GM12872 (cell line): Measurements from ENCODE around the gene KRT1.

Experiments used
- TF ChIP-seq, protein P1 (sequence below): IDR thresholded peaks from 3 replicates; pipeline ENCODE4 v1.5.1; 2011; ENCODE audit warnings: low read depth, mild to moderate bottlenecking, low read length, moderate library complexity; ENCODE audit not compliant: insufficient read depth

KRT1 gene

DNA sequence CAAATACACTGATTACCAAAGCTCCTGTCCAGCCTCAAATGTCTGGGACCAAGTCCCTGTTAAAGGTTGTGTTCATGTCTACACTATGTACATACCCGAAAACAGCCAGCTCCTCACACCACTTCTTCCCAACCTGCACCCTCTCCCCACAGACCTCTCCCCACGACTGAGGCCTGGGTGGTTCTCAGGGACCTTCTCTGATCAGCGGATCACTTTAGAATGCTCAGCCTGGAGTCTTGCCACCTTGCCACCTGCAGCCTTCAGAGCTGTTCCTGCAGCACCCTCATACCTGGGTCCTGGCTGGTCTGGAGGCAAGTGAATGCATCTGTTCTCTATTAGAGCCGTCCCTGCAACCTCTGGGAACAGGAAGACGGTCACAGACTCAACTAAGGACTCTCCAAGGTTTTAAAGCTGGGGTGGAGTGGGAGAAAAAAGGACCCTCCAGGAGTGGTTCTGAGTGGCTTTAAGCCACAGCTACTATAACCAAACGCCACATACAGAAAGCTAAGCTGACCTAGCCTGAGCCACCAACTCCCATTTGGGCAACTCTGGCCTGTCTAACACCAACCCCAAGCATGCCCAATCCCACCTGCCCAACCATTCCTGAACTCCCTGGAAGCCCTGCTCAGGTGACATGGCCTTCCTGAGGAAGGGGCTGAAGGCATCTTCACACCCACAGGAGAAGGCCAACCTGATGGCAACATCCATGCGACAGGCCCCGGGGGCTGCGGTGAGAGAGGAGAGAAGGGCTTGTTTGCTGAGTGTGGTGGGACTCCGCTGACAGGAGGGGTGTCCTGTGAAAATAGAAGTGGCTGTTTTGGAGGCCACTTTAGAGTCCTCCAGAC lies 36.8 kb downstream of the KRT1 start:
- TF ChIP-seq, protein P1, sequence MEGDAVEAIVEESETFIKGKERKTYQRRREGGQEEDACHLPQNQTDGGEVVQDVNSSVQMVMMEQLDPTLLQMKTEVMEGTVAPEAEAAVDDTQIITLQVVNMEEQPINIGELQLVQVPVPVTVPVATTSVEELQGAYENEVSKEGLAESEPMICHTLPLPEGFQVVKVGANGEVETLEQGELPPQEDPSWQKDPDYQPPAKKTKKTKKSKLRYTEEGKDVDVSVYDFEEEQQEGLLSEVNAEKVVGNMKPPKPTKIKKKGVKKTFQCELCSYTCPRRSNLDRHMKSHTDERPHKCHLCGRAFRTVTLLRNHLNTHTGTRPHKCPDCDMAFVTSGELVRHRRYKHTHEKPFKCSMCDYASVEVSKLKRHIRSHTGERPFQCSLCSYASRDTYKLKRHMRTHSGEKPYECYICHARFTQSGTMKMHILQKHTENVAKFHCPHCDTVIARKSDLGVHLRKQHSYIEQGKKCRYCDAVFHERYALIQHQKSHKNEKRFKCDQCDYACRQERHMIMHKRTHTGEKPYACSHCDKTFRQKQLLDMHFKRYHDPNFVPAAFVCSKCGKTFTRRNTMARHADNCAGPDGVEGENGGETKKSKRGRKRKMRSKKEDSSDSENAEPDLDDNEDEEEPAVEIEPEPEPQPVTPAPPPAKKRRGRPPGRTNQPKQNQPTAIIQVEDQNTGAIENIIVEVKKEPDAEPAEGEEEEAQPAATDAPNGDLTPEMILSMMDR, result no peak

DNA sequence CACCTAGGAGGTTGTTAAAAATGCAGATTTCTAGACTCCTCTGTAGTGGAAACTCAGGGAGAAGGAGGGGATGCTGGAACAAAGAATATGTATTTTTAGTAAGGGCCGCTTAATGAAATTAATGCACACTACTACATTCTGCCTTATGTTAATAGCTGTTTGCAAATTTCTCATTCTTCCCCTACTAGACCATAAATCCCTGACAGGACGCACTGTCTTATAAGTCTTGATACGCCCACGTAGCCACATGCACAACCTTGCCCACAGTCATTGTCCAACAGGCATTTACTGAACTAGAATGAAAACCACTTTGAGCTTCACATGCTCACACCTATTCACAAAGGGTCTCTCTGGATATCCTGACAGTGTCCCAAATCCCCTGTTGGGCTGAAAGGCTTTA lies 38.7 kb downstream of the KRT1 start:
- TF ChIP-seq, protein P1, result no peak

DNA sequence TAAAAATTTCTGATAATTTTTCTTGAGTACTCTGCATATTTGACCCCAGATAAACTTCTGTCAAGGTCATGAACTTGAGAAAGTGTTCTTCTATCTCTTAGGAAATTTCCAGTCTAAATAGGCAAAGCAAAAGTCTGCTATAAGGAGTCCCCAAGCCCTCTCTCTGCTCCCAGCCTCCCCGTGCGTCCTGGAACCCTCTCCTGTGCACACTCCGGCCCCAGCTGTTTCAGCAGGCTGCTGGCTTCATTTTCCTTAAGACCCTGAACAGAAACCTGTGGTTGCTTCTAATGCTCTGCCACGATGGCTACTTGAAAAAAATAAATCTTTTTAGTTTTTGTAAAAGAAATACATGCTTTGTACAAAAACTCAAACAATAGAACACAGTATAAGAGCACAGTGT lies 42.9 kb downstream of the KRT1 start:
- TF ChIP-seq, protein P1, result no peak

DNA sequence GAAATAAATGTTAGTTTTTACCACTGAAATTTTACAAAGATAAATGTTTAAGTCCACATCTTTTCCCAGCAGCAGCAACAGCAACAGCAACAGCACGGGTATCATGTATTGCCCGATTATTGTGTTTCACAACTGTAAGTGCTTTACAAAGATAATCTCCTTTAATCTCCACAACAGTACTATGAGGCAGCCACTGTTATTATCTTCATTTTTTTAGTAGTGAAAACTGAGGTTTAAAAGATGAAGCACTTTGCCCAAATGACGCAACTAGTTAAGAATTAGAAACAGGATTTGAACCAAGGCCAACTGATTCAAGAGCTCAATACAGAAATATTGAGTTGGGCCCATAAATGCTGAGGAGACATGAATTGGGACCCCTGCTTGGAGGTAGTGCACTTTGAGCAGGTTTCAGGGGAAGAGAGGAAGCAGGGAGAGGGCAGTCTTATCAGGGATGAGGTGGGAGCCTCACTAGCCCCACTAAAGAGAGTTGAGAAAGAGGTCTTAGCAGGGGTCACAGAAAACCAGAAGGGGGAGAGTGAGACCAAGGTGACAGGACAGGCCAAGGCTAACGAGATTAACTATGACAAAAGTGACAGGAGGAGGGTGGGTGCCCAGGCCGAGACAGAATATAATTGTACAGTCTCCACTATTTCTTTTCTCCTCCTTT lies 43.5 kb downstream of the KRT1 start:
- TF ChIP-seq, protein P1, result no peak

DNA sequence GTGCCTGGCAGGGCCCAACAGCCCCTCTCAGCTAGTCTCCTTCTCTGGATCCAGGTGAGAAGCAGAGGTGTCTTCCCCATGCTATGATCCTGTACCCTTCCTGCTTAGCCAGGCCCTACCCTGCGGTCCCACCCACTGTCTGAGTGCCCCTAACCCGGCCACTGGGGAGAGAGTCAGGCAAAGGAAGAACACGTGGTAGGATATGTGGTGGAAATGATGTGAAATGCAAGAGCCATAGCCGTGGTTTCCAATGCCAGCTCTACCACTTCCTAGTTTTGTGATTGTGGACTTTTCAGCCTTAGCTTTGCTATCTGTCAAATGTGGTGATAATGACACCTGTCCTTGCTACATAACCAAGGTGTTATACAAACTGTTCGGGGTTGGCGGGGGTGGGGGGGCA lies 44.0 kb downstream of the KRT1 start:
- TF ChIP-seq, protein P1, result no peak

DNA sequence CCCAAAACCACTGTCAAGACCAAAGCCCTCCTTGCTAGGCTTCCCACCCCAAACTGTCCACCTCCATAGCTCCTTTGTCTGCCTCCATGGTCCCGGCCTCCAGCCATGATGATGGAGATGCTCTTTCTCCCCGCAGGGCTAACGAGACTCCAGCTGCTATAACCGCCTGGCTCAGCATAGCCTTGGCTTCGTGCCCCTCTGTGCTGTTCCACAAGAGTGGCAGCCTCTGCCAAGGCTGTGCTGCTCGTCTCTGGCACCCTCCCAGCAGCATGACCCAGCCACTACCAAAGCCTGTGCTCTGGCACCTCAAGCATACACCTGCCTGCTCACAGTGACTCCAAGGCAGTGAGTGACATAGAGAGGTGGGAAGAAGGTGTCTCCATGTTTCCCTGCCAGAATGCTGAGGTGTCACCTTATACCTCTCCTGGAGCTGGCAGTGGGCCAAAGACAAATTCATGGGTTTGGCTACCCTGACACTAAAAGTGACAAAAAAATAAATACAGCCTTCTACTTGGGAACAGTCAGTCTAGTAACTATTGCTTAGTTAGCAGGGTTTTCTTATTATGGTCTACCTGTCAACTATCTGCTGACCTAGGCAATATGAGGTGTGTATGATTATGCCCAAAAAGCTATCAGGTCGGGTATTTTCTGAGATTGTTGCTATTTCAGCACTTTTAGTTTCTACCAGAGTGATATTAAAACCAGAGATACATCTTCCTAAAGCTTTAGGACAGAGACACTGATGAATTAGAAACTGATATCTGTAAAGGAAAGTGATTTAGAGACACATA lies 45.7 kb downstream of the KRT1 start:
- TF ChIP-seq, protein P1, result no peak

DNA sequence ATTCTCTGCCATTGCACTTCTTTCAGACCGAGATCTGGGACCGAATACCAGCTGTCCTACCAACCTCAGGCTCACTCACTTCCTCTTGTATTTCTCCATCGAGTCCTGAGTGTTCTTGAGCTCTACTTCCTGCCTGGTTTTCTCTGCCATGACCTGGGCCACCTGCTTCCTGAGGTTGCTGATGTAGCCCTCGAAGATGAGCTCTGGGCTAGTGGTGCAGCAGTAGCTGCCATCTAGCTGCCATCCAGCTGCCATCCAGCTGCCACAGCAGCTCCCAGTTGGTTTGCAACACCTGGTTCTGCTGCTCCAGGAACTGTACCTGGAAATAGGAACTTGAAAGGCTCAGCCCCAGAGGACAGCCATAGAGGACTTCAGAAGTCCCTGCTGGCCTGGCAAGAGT lies 46.8 kb downstream of the KRT1 start:
- TF ChIP-seq, protein P1, result no peak
